ENCODE measurements around the gene TSGA10IP. TPM values are rescaled to one million over a fixed set of nuclear protein-coding genes. Genes with fewer than 3 reads are reported as not detected.

The TSGA10IP gene
- total RNA-seq, 6 donors from 2014 or later: 0.17 to 0.92 TPM; not detected in 4

DNA sequence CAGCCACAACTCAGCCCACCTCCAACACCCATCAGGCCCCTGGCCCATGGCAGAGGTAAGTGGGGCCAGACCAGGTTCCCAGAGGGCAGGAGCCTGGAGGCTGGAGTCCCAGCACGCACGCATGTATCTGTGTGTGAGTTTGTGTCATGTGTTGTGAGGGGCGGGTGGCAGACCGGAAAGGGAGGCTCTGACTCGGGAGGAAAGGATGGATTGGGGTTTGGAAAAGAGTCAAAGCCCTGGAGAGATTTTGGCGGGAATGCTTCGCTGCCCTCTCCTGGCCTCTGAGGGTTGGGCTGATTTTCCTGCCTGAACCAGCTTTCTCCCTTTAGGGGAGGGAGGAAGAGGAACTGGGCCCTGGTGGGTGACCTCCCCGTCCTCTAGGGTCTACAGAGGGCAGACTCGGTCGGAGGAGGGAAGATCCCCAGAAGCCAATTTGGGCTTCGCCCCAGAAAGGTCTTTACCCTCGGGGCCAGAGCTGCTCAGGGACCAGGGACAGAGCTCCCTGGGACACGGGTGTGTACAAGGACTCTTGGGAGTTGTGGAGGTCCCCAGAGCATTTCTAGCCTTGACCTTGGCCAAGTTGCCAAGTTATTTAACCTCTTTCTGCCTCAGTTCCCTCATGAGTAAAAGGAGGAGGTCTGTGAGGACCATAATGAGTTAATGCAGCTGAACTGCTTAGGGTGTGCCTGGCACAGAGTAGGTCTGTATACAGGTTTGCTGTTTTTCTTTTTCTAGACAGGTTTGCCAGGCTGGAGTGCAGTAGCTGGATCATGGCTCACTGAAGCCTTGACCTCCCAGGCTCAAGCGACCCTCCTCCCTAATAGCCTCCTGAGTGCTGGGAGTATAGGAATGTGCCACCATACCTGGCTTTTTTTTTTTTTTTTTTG is 33.4 kb upstream of the TSGA10IP start:
- Histone ChIP-seq H3K36me3 (no peaks in the 10 kb centered on the region), H3K4me3 (no peak overlapping the region), H3K27me3 (no peaks in the 10 kb centered on the region), H3K4me1 (peaks cover 33 to 36% (median 35%) of the 10 kb centered on the region in 4 donors), H3K9me3 (no peaks in the 10 kb centered on the region), H3K27ac (peak overlapping the region; percentile 20 to 67 (median 64))
- ATAC-seq (ENCODE audit: low FRiP score in 2 of 2): peak in 1 of 2 donors; percentile 51
- TF ChIP-seq POLR2AphosphoS5 (IDR thresholded peaks at IDR 0.05) (peak in 1 of 2 donors; percentile 42), EP300 (IDR thresholded peaks at IDR 0.05) (no peak)
- TF ChIP-seq, protein P1, sequence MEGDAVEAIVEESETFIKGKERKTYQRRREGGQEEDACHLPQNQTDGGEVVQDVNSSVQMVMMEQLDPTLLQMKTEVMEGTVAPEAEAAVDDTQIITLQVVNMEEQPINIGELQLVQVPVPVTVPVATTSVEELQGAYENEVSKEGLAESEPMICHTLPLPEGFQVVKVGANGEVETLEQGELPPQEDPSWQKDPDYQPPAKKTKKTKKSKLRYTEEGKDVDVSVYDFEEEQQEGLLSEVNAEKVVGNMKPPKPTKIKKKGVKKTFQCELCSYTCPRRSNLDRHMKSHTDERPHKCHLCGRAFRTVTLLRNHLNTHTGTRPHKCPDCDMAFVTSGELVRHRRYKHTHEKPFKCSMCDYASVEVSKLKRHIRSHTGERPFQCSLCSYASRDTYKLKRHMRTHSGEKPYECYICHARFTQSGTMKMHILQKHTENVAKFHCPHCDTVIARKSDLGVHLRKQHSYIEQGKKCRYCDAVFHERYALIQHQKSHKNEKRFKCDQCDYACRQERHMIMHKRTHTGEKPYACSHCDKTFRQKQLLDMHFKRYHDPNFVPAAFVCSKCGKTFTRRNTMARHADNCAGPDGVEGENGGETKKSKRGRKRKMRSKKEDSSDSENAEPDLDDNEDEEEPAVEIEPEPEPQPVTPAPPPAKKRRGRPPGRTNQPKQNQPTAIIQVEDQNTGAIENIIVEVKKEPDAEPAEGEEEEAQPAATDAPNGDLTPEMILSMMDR (IDR thresholded peaks at IDR 0.05): peak in 5 of 6 experiments; percentile 31 to 48 (median 38)
- WGBS, 2 donors: 15 to 23% methylated on average over 11 to 14 of the region's 14 CpGs
- DNase-seq: no peak

DNA sequence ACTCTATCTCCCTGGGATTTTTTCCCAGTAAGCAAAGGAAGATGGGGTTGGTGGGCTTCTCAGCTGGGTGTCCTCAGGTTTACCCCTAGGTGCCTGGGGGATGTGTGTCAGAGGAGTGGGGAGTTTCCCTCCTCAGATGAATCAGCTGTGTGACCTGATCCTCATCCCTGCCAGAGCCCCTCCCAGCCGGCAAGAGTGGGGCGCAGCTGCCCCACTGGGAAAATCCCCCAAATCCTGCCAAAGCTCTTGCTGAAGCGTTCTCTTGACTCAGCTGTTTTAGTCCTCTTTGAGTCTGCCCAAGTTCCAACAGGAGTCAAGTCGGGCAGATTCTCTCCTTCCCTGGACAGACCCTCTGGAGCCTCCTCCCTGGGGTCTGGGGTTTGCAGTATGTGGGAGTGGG is 32.4 kb upstream of the TSGA10IP start:
- H3K27ac ChIP-seq: peak overlapping the region in 1 of 4 donors; percentile 21
- no peak overlapping the region for H3K4me3 ChIP-seq
- no peaks in the 10 kb centered on the region for H3K9me3 ChIP-seq
- TF ChIP-seq POLR2A (IDR thresholded peaks at IDR 0.05) (no peak), POLR2AphosphoS5 (IDR thresholded peaks at IDR 0.05) (no peak), EP300 (IDR thresholded peaks at IDR 0.05) (no peak)
- TF ChIP-seq, protein P1 (IDR thresholded peaks at IDR 0.05): no peak
- no peak for DNase-seq
- ATAC-seq (ENCODE audit: low FRiP score in 2 of 2): no peak
- peaks cover 0 to 4% (median 0%) of the 10 kb centered on the region in 4 donors for H3K36me3 ChIP-seq
- no peaks in the 10 kb centered on the region for H3K27me3 ChIP-seq
- WGBS, 2 donors: 48 to 54% methylated on average over 4 of the region's 4 CpGs
- peaks cover 42 to 46% (median 44%) of the 10 kb centered on the region in 4 donors for H3K4me1 ChIP-seq

DNA sequence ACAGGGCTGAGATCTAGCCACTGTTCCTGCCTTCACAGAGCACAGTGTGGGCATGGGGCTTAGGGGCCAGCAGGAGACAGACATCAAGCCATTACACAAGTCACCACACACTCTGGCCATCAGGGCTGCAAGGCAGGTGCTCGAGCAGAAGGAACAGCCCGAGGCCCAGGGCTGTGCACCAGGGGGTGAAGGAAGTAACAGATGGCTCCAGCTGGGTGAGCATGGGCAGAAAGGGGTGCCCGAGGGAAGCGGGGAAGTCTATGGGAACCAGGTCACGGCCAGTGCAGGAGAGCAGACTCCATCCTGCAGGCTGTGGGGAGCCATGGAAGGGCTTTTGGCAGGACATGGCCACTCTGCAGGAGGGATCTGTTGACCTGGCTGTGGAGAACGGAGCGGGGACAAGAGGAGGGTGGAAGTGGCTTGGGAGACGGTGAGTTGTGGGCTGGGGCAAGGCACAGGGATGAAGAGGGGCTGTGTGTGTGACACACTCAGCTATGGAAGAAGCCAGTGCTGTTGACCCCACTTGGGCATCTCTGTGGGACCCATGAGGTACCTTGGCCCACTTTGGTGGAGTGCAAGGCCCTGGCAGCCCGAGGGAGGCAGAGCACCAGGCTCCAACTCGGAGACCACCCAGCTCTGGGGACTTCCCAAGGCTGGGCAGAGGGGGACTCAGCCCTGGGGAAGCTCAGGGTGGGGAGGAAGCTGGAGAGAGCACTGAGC is 30.0 kb upstream of the TSGA10IP start:
- WGBS, 2 donors: 61 to 71% methylated on average over 8 of the region's 10 CpGs
- H3K27ac ChIP-seq: peak overlapping the region; percentile 64 to 99 (median 90)
- no peak overlapping the region for H3K4me3 ChIP-seq

DNA sequence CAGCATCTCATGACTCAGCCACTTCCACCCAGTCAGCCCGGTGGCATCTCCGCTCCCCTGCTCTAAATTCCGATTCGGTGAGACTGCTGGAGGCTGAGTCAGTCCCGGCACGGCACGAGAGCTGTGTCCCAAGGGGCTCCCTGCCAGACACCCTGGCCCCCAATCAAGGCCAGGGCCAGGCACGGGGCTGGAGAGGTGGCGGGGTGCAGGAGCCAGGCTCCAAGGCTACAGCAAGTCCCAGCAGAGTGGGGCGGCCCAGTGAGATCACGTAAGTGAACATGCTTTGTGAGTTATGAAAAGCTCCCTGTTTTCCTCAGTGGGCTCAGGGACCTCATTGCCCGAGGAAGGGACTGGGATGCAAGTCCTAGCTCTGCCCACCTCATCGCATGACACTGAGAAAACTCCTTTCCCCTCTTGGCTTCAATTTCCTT is 29.4 kb upstream of the TSGA10IP start:
- WGBS, 2 donors: 48 to 50% methylated on average over 1 to 13 of the region's 13 CpGs
- H3K4me3 ChIP-seq: no peak overlapping the region
- no peaks in the 10 kb centered on the region for H3K27me3 ChIP-seq
- H3K4me1 ChIP-seq: peaks cover 56 to 59% (median 57%) of the 10 kb centered on the region in 4 donors
- peak in 1 of 4 donors; percentile 9 for TF ChIP-seq POLR2A (IDR thresholded peaks at IDR 0.05)
- TF ChIP-seq, protein P1 (IDR thresholded peaks at IDR 0.05): no peak
- peak; percentile 55 to 71 for TF ChIP-seq POLR2AphosphoS5 (IDR thresholded peaks at IDR 0.05)
- TF ChIP-seq EP300 (IDR thresholded peaks at IDR 0.05): peak in 2 of 4 donors; percentile 36 to 49
- H3K36me3 ChIP-seq: peaks cover 0 to 5% (median 0%) of the 10 kb centered on the region in 4 donors
- H3K9me3 ChIP-seq: no peaks in the 10 kb centered on the region
- H3K27ac ChIP-seq: peak overlapping the region; percentile 64 to 99 (median 90)
- ATAC-seq (ENCODE audit: low FRiP score in 2 of 2) (peak; percentile 50), DNase-seq (peak; percentile 81 to 82)

More for the DNA sequence above, 30.0 kb upstream of the TSGA10IP start:
- H3K36me3 ChIP-seq: peaks cover 0 to 4% (median 0%) of the 10 kb centered on the region in 4 donors
- ATAC-seq (ENCODE audit: low FRiP score in 2 of 2) (no peak), DNase-seq (no peak)
- H3K27me3 ChIP-seq: no peaks in the 10 kb centered on the region
- TF ChIP-seq, protein P1 (IDR thresholded peaks at IDR 0.05): no peak
- TF ChIP-seq POLR2AphosphoS5 (IDR thresholded peaks at IDR 0.05) (no peak), POLR2A (IDR thresholded peaks at IDR 0.05) (no peak), EP300 (IDR thresholded peaks at IDR 0.05) (no peak)
- no peaks in the 10 kb centered on the region for H3K9me3 ChIP-seq
- H3K4me1 ChIP-seq: peaks cover 50 to 53% (median 51%) of the 10 kb centered on the region in 4 donors

All from upper lobe of left lung (tissue), 6 donors.